NCI-H128 (cell line): Measurements from ENCODE around the gene GRID1.

ENCODE experiments used
- DNase-seq: peaks from one replicate; lab custom pipeline; 2025; ENCODE audit not compliant: unreplicated experiment; lab: John Stamatoyannopoulos, UW

Gene GRID1

DNA sequence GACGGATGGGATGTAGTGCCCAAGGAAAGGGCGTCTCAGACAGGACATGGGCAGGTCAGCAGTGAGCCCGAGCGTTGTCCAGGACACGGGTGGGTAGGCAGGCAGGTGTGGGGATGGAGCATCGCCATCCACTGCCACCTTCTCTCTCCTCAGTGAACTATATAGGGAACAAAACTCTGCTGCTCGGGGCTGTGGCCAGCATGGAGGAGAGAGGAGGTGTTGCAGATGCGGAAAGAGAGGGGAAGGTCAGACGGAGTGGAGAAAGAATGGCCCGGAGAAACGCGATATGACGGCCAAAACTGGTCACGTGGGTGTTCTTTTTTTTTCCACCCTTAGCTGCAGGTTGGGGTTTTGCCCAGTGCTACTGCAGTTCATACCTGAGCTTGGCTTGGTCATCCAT is 71.2 kb downstream of the GRID1 start:
- DNase-seq, result no peak

DNA sequence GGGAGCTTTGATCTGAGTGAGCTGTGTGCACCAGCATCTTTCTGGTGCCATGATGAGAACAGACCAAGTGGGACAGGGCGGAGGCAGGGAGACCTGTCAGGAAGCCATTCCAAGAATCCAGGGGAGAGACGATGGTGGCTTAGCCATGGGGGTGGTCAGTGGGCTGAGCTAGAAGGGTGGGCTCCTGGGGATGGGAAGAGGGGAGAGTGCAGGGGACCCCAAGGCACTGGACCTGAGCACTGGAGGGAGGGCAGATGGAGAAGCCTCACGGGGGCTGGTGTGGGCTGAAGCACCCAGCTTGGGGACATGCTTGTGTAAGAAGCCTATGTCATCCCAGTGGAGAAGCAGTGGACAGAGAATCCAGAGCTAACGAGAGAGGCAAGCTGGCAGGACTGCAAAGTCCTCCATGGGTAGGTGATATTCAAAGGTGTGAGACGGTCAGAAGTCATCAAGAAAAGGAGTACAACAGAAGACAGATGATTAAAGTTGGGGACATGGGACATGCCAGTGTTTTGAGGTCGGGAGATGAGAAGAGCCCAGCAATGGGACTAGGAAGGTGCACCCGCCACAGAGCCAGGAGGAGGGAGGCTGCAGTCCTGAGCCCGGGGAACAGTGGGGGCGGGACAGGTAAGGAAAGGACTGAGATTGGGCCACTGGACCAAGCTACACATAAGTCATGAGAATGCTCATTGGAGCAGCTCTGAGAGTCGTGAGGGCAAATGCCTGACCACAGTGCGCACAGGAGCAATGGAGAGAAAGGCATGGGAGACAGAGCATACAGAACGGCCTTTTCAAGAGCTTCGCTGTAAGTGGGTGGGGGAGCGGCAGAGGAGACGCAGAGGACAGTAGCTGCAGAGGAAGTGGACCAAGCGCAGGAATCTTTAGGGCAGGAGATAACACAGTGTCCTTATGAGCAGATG is 72.0 kb downstream of the GRID1 start:
- DNase-seq, result no peak

DNA sequence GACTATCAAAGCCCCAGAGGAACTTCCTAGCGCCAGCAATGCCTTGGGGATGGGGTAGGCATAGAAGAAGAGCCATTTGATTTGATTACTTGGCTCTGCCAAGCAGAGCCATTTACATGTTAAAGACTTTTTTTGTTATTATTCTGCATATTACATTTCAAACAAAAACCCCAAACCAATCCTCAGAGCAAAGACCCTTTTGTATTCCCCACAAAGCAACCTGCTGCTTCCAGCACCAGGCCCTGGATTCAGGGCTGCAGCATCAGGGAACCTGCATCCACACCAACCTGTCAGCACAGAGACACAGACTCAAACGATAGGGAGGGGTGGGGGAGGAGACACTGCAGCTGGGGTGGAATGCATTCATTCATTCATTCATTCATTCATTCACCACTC is 73.2 kb downstream of the GRID1 start:
- no peak for DNase-seq

DNA sequence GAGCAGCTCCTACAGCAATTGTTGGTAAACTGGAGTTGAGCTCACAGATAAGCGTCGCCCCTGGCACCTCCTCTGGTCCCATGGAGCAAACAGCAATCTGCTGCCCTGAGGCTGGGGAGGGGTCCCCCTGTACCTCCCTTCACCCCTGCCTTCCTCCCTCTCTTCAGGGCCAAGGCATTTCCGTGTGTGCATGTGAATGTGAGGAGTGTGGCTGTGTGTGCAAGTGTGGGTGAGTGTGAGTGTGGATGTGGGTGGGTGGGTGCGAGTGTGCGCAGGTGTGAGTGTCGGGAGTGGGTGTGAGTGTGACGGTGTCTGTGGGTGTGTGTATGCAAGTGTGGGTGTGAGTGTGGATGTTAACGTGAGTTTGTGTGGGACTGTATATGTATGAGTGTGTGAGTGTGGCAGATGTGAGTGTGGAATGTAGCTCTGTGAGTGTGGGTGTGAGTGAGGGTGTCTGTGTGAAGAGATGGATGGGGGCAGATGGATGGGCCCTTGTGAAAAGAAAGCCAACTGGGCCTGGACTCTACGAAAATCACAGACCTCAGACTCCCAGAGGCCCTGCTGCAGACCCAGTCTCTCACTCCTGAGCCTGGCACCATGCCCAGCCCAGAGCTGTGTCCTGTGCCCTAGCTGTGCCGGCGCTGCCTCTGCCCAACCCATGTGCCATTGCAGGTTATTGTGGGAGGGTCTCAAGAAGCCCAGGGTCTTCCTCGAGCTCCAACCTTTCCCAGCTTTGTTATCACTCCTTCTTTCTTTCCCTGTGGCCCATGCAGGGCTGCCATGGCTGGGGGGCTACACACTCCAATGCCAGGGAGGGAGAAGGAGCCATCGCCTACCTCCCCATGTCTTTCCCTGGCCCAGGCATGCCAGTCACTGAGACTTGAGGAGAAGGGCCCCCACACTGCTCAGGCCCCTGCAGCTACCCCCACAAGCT is 73.9 kb downstream of the GRID1 start:
- DNase-seq, result no peak

DNA sequence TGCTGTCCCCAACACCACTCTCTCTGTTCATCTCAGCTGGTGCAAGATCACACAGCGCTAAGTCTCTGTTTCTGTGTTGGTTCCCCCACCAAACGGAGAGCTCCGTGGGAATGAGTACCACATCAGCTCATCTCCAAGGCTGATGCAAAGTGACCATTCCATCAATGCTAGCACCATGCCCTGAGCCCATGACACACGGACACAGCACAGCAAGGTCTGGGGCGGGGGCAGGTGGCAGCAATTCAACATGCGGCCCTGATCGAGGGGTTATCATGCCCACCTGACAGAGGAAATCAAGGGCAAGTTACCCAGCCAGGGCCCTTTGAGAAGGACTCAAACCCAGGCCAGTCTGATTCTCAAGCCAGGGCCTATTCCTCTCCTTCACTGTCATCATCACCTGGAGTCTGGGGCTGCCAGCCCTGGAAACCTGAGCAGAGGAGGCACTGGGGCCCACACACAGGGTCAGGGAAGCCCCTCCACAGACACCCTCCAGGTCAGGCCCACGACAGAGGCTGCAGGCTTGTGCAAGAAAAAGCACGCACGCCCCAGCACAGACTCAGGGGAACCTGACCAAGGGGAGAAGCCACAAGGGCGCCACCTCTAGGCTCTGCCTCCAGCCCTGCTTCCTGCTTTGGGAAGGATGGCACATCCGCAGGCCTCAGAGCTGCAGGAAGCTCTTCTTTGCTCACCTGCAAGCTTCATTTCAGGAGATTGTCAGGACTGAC is 74.8 kb downstream of the GRID1 start:
- no peak for DNase-seq

DNA sequence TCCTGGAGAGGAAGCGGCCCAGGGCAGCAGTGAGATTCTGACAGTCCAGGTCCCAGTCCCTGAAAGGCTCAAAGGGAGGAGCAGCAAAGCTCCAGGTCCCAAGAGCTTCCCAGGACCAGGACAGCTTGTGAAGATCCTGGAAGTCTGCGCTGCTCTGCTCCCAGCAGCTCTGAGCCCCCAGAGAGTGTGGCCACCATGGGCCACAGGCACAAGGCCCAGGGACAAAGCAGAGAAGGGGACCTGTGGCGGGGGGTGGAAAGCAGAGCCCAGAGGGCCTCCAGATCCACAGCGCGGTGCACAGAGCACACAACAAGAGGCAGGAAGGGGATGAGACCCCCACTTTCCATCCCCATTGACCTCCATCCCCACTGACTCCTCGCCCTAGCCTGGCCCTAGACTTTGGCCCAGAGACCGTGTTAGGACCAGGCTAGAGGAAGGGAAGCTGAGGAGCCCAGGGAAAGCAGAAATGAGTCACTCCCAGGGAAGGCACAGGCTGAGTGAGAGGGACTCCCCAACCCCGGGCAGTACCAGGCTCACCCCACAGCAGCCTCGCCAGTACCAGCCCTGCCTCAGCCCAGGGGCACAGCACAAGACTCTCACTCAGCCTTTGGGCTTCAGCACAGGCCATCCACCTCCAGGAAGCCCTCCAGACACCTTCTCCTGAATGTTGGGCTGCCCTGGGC is 75.5 kb downstream of the GRID1 start:
- DNase-seq, result no peak

DNA sequence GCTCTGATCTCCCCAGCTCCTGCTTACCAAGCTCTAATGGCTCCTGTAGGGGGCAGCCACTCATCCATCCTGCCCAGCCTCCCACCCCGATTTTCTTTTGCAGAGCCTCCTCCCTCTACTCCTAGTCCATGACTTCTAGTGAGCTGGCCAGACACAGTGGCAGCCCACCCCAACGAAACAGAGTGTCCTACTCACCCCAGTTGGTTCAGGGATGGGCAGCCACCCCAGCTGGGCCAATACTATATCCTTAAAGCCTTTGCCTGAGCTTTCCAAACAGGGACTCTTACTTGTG is 77.1 kb downstream of the GRID1 start:
- no peak for DNase-seq

DNA sequence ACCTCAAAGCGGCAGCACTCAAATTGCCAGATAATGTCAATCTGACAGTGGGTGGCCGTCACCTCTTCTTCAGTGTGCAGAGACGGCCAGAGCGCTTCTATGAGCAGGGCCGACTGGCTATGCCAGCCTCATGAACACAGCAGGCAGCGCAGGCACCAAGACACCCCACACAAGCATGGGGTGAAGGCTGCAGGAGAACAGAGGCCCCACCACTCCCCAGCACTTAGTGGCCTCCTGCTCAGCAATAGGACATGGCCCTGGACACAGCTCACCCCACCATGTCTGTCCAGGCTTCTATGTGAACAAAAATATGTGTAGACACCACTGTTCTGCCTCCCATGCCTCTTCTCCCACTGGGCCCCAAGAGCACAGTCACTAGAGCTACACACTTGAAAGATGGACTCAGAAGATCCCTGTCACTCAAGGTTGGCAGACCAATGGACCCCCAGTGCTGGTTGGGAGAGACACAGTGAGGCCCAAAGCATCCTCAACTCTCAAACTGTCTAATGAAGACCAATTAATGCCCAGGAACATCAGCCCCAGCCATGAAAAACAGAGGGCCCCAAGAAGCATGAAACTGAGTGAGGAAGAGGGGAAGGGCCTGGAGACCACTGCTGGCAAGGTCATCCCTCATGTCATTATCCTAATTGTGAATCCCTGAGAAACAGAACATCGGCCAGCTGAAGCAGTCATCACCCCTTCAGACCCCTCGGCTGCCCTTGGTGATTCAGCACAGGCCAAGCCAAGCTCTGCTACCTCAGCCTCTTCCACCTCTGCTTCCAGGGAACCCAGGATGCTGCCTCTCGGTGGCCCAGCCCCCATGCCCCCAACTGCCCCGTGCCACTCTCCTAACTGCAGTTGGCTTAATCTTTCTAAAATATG is 77.7 kb downstream of the GRID1 start:
- no peak for DNase-seq

DNA sequence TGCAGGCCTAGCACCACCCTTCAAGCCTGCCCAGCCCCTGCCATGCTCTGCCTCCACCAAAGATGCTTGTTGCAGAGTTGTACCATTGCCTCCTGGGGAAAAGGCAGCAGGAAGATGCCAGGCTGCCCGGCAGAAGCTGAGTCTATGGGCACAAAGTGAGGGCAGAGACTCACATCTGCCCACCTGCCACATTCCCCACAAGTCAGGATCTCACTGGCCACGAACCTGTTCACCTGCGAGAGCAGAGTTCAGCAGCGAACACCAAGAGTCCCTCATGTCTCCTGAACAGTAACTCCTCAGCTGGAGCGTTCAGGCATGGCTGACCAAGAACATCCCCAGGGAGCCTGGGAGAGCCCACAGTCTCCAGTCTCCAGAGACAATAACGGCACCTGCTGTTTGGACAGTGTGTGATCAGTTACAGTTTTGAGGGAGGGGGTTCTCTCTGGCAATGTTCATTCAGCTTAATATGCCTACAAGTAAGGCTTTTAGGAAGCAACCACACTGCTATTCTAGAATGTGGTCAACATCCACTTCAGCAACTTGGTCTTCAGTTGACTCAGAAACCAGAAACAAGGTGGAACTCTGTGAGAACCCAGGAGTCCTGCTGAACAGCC is 78.5 kb downstream of the GRID1 start:
- DNase-seq, result no peak

DNA sequence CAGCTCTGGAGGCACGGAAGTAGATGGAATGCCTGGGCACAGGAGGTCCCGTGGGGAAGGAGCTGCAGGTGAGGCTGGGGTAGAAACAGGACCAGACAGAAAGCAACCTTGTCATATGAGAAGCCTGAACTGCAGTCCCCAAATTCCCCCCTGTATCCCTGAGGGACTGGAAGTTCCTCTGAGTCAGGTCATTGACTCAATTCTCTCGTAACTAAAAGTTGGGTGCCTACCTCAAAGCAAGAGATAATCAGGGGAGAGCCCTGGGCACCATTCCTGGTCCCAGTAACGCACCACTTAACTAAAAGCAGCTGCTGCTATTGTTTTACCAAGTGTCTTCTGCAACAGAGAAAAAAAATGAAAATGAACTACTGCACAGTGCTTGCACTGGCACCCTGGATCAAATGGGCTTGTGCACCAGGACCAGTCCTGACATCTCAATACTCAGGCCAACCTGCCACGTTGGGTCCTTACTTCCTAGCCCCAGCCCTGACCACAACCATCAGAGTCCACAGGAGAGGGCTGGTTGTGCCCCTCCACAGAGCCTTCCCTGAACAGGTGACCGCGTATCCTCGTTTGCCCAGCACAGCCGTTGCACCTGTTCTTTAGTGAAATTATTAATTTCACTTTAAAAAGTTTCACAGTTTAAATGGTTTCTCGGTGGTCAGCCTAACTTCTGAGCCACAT is 79.3 kb downstream of the GRID1 start:
- no peak for DNase-seq

DNA sequence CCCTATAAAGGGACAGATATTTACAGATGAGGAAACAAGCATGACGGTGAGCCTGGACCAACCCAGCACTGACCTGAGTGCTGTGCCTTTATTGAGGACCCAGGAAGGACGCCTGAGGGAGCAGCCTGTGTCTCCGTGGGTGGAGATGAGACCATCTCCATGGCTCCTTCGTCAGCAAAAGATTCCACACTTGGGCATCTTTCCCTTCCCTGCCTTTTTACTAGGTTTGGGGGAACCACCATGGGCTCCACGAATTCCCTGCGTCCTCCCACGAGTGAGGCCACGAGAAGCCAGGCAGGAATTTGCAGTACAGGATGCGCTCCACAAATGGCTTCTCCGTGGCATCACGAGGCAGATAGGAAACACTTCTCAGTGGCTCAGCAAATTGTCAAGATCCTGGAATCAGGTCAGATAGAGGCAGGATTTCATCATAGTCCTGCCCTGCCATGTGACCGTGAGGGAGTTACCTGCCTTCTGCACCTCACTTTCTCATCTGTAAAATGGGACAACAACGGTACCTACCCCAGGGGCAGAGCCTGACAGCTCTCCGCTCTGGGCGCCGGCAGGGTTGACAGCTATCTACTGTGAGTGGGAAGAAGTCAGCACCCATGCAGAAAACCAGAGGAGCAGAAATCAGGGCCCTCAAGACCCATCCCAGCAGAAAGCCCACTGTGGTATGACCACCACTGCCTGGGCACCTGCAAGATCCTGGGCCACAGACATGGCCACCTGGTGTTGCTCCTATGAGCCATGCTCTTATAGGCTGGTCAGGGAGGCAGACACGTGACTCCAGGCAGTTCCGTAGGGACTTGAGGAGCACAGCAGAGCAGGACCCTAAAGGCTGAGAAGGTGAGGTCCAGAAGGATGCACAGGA is 80.1 kb downstream of the GRID1 start:
- DNase-seq, result no peak

DNA sequence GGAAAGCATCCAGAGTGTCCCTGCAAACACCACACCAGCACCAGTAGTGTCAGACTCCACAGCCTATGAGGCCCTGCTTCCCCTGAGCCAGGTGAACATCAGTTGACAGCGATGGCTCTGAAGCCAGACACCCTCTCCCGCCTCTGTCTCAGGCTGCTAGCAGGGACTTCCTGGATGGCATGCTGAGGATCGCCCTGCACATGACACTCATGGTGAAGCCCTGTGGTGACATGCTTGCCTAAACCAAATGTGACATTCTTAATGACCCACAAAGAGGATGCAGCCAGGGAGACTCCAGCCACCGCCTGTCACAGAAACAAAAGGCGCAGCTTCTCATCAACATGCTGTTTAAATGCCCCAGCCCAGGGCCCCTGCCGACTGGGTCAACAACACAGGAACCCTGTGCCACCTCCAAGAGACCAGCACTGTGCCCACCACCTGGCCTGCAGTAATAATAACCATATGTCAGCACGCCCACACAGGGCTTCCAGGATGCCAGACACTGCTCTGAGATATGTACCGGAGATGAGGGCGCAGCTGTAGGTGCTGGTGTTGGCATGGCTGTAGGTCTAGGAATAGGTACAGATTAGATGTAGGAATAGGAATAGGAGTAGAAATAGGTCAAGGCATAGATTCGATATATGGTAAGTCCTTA is 81.3 kb downstream of the GRID1 start:
- DNase-seq, result no peak

DNA sequence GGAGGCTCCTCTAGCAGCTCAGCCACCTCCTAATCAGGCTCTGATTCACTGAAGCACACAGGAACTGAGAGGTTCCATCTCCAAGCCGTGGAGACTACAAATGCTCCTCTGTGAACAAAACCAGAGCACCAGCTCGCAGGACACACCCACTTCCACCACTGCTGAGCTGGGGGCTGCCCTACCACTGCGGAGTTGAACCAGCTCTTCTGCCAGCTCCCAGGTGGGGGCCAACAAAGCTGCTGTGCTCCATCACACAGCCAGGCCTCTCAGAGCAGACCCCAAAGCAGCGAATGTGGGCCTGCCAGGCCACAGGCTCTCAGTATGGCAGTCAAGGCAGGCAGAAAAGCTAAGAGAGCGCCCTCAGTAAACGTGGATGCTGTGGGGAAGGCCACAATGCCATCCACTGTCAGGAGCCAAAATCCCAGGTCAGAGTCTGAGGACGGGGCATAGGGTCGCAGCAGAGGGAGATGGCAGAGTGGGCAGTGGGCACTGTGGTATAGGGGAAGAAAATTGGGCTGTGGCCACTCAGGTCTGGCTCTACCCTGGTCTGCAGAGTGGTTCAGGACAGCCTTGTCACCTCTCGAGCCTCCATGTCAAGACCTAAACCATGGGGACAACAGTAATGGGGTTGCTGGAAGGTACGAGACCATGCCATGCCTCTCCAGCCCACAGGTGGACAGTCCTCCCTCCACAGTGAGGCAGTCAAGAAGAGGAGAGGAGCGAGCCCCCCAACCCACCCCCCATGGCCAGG is 82.1 kb downstream of the GRID1 start:
- DNase-seq, result no peak

DNA sequence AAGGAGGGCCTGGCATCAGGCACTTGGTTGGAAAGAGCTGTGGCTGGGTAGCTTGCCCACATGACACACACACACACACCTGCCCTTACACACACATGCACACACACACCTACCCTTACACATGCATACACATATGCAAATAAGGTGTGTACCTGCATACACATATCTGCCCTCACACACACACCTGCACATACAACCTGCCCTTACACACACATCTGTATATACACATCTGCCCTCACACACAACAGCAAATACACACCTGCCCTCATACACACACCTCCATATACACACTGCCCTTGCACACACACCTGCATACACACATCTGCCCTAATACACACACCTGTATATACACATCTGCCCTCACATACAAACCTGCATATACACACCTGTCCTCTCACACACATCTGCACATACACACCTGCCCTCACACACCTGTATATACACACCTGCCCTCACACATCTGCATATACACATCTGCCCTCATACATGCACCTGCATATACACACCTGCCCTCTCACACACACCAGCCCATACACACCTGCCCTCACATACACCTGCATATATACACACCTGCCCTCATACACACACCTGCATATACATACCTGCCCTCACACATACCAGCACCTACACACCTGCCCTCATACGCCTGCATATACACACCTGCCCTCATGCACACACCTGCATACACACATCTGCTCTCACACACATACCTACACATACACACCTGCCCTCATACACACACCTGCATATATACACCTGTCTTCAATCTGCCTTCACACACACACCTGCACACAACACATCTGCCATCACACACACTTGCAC is 82.9 kb downstream of the GRID1 start:
- DNase-seq, result no peak

DNA sequence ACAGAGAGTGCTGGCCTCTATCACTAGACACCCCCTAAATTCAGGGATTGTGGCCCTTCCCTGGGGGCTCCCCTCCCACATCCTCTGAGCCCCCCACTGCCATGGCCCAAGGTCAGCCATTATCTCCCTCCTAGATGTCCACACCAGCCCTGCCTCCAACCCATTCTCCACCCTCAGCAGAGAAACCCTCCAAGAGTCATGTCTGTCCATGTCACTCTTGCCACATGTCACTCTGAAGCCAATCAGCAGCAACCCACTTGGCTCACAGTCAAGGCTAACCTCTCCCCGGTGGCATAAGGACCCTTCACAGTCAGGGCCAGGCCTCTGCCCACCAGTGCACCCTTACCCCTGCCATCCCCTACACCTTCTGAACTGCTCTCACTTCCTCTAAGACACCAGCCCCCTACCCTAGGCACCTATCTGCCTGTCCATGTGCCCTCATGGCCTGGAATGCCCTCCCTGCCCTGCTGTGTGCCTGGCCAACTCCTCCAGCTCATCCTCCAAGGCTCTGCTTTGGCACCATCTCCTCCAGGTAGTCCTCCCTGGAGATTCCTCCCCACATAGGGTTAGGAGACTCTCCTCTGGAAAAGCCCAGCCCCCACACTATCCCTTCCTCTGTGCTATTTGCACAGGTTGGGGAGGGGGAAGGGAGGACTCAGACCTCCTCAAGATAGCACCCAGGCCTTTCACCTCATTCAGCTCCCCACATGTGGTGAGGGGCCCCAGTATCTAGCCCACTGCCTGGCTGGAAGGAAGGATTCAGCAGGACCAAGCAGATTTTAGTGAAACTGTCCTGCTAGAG is 83.7 kb downstream of the GRID1 start:
- DNase-seq, result no peak
